PC-3 (cell line): Measurements from ENCODE around the gene PPP1R13B.

Experiments used
- EZH2 ChIP-seq: fragments of 300-600 bp; sonication (generic); IDR thresholded peaks from one replicate; pipeline ENCODE4 v1.6.1; 2017; ENCODE audit warnings: antibody characterized with exemption, mild to moderate bottlenecking, low read length; ENCODE audit not compliant: unreplicated experiment
- EZH2phosphoT487 ChIP-seq: fragments of 300-600 bp; sonication (generic); IDR thresholded peaks from 2 replicates; pipeline ENCODE4 v1.6.1; 2018; ENCODE audit warnings: mild to moderate bottlenecking, antibody characterized with exemption, low read length, borderline replicate concordance
- TF ChIP-seq, protein P1 (sequence below): fragments of 300-600 bp; sonication (generic); conservative IDR thresholded peaks from 2 replicates; pipeline ENCODE4 v1.5.1; 2017; ENCODE audit warnings: antibody characterized with exemption, low read depth, mild to moderate bottlenecking, low read length

DNA sequence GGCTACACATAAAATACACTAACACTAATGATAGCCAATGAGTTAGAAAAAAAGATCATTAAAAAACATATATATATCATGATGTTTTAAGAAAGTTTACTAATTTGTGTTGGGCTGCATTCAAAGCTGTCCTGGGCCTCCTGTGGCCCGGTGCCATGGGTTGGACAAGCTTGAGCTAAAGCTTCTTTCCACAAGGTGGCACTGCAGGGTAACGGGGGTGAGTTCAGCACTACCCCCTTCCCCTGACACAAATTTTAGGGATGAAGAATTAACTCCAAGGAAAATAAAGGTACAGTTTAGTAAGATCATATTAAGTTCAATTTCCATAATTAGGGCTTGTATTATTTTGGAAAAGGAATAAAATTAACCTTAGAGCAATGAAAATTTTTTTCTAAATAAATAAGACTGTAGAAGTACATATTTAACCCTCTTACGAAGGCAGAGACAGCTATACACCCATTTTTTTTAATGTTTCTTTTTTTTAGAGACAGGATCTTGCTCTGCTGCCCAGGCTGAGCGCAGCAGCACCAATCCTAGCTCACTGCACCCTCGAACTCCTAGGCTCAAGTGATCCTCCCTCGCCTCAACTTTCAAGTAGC lies 38.9 kb downstream of the PPP1R13B start:
- TF ChIP-seq, protein P1, sequence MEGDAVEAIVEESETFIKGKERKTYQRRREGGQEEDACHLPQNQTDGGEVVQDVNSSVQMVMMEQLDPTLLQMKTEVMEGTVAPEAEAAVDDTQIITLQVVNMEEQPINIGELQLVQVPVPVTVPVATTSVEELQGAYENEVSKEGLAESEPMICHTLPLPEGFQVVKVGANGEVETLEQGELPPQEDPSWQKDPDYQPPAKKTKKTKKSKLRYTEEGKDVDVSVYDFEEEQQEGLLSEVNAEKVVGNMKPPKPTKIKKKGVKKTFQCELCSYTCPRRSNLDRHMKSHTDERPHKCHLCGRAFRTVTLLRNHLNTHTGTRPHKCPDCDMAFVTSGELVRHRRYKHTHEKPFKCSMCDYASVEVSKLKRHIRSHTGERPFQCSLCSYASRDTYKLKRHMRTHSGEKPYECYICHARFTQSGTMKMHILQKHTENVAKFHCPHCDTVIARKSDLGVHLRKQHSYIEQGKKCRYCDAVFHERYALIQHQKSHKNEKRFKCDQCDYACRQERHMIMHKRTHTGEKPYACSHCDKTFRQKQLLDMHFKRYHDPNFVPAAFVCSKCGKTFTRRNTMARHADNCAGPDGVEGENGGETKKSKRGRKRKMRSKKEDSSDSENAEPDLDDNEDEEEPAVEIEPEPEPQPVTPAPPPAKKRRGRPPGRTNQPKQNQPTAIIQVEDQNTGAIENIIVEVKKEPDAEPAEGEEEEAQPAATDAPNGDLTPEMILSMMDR: peak; percentile 89
- TF ChIP-seq EZH2phosphoT487 (no peak), EZH2 (no peak)
